Mesenchymal stem cell (in vitro differentiated cells and primary cell): ENCODE data around the gene C17orf113.
"Not testable (repeated sequence)": the region's sequence is repeated elsewhere in the genome, so short reads cannot be mapped to it uniquely, and the experiment has no call there.

Experiments used
- DNase-seq: peaks from one replicate; pipeline ENCODE4 v3.0.0-alpha.2; 2013
- H2AFZ ChIP-seq: one replicate; pipeline ENCODE4 v1.6.1; 2013; ENCODE audit warnings: low read depth, mild to moderate bottlenecking, control low read depth, inconsistent platforms, low read length, moderate library complexity
- H2AK5ac ChIP-seq: 2 replicates; pipeline ENCODE4 v1.6.1; 2013; ENCODE audit warnings: low read length, moderate library complexity, mild to moderate bottlenecking, inconsistent platforms; ENCODE audit not compliant: severe bottlenecking
- H2BK120ac ChIP-seq: one replicate; pipeline ENCODE4 v1.6.1; 2013; ENCODE audit warnings: low read depth, mild to moderate bottlenecking, inconsistent platforms, low read length, moderate library complexity
- H2BK12ac ChIP-seq, 2 experiments: one replicate each; pipeline ENCODE4 v1.6.1; 2013; ENCODE audit warnings: inconsistent platforms in 2 of 2, low read length in 2 of 2, mild to moderate bottlenecking in 2 of 2, moderate library complexity in 2 of 2, control low read depth in 1 of 2
- H2BK15ac ChIP-seq: one replicate; pipeline ENCODE4 v1.6.1; 2013; ENCODE audit warnings: mild to moderate bottlenecking, low read depth, inconsistent platforms; ENCODE audit not compliant: poor library complexity, severe bottlenecking
- H2BK5ac ChIP-seq: 2 replicates; pipeline ENCODE4 v1.6.1; 2013; ENCODE audit warnings: low read depth, mild to moderate bottlenecking, low read length, control low read depth, inconsistent platforms; ENCODE audit not compliant: poor library complexity, severe bottlenecking
- H3K14ac ChIP-seq, 2 experiments: one replicate each; pipeline ENCODE4 v1.6.1; 2013; ENCODE audit warnings: inconsistent platforms in 2 of 2, low read length in 2 of 2, control low read depth in 1 of 2, mild to moderate bottlenecking in 1 of 2, moderate library complexity in 1 of 2
- H3K18ac ChIP-seq, 2 experiments: one replicate each; pipeline ENCODE4 v1.6.1; 2013; ENCODE audit warnings: inconsistent platforms in 2 of 2, low read length in 2 of 2, control low read depth in 1 of 2, low read depth in 1 of 2, mild to moderate bottlenecking in 1 of 2
- H3K23ac ChIP-seq, 2 experiments: one replicate each; pipeline ENCODE4 v1.6.1; 2013; ENCODE audit warnings: inconsistent platforms in 2 of 2, low read length in 2 of 2, mild to moderate bottlenecking in 2 of 2, moderate library complexity in 2 of 2, control low read depth in 1 of 2
- H3K27ac ChIP-seq: 2 replicates; pipeline ENCODE4 v1.5.1; 2013; ENCODE audit warnings: mild to moderate bottlenecking, moderate library complexity, low read length, control low read depth, inconsistent platforms; ENCODE audit not compliant: poor library complexity, severe bottlenecking
- H3K27me3 ChIP-seq, 2 experiments: 2 replicates each; pipeline versions ENCODE4 v1.6.1 to v1.7.0; 2013; ENCODE audit warnings: low read length in 2 of 2, mild to moderate bottlenecking in 2 of 2, moderate library complexity in 2 of 2, control low read depth in 1 of 2, inconsistent platforms in 1 of 2; ENCODE audit not compliant: control insufficient read depth in 1 of 2, insufficient read depth in 1 of 2
- H3K36me3 ChIP-seq, 2 experiments: 2 replicates each; pipeline versions ENCODE4 v1.6.1 to v1.7.0; 2013; ENCODE audit warnings: low read length in 2 of 2, control low read depth in 1 of 2, inconsistent platforms in 1 of 2, low read depth in 1 of 2, mild to moderate bottlenecking in 1 of 2; ENCODE audit not compliant: insufficient read depth in 2 of 2, control insufficient read depth in 1 of 2
- H3K4ac ChIP-seq, 2 experiments: one replicate each; pipeline ENCODE4 v1.6.1; 2013; ENCODE audit warnings: inconsistent platforms in 2 of 2, low read length in 2 of 2, mild to moderate bottlenecking in 2 of 2, moderate library complexity in 2 of 2, control low read depth in 1 of 2, low read depth in 1 of 2
- H3K4me1 ChIP-seq: 2 replicates; pipeline ENCODE4 v1.6.1; 2013; ENCODE audit warnings: low read depth, low read length, control low read depth; ENCODE audit not compliant: control insufficient read depth, insufficient read depth
- H3K4me2 ChIP-seq: 2 replicates; pipeline ENCODE4 v1.6.1; 2013; ENCODE audit warnings: low read length, mild to moderate bottlenecking, inconsistent platforms; ENCODE audit not compliant: poor library complexity, severe bottlenecking
- H3K4me3 ChIP-seq, 2 experiments: 2 replicates each; pipeline versions ENCODE4 v1.5.1 to v1.7.0; 2013; ENCODE audit warnings: low read length in 2 of 2, mild to moderate bottlenecking in 2 of 2, control low read depth in 1 of 2, low read depth in 1 of 2; ENCODE audit not compliant: insufficient read depth in 1 of 2
- H3K79me1 ChIP-seq: replicated peaks from 2 replicates; pipeline ENCODE4 v1.6.1; 2013; ENCODE audit warnings: mild to moderate bottlenecking, control low read depth, low read length, inconsistent platforms; ENCODE audit not compliant: poor library complexity, severe bottlenecking
- H3K9ac ChIP-seq: 2 replicates; pipeline ENCODE4 v1.7.0; 2013; ENCODE audit warnings: mild to moderate bottlenecking, low read length, moderate library complexity
- H3K9me3 ChIP-seq: 2 replicates; pipeline ENCODE4 v1.7.0; 2013; ENCODE audit warnings: mild to moderate bottlenecking, low read length; ENCODE audit not compliant: control insufficient read depth
- H4K8ac ChIP-seq: one replicate; pipeline ENCODE4 v1.6.1; 2013; ENCODE audit warnings: inconsistent platforms, mild to moderate bottlenecking, low read length, moderate library complexity
- H4K91ac ChIP-seq: one replicate; pipeline ENCODE4 v1.6.1; 2013; ENCODE audit warnings: mild to moderate bottlenecking, low read length, inconsistent platforms
- WGBS: methylation state at CpG from one replicate; pipeline ENCODE4 v1.1.7; 2013; ENCODE audit warnings: mixed read lengths; 5-methylcytosine and 5-hydroxymethylcytosine counted together

Gene C17orf113

DNA sequence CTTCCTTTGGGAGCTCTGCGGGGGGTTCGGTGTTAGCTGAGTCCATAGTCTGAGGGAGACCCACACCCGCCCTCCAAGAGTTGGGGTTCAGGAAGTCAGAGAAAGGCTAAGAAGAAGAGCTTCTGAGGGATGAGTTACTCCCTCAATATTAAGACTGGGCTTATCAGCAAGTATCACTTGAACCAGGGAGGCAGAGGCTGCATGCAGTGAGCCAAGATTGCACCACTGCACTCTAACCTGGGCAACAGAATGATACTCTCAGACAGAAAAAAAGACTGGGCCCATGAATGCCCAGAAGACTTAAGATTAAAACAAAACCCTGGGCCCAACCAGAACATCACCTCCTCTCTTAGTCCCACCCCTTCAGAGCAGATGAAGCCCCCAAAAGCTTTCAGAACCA, 24.5 kb downstream of the C17orf113 start:
- Histone ChIP-seq H3K79me1 (peaks cover 11% of the 10 kb centered on the region), H3K4me2 (no peak overlapping the region), H3K23ac (no peak overlapping the region), H3K9ac (peak overlapping the region; percentile 74), H3K4me1 (peaks cover 23% of the 10 kb centered on the region), H3K27ac (peak overlapping the region; percentile 6), H2AFZ (no peak overlapping the region), H4K91ac (no peak overlapping the region), H2BK15ac (no peak overlapping the region), H2BK12ac (no peak overlapping the region), H3K27me3 (peaks cover 9 to 15% of the 10 kb centered on the region in 2 experiments), H3K4me3 (no peak overlapping the region), H2BK5ac (no peak overlapping the region), H3K9me3 (no peaks in the 10 kb centered on the region), H2AK5ac (no peak overlapping the region), H3K36me3 (peaks cover 27 to 29% of the 10 kb centered on the region in 2 experiments), H3K4ac (no peak overlapping the region), H3K14ac (no peak overlapping the region), H4K8ac (no peak overlapping the region), H2BK120ac (no peak overlapping the region), H3K18ac (peak overlapping the region; percentile 25 to 32)
- no peak for DNase-seq
- 96% methylated on average over 3 of the region's 3 CpGs for WGBS

DNA sequence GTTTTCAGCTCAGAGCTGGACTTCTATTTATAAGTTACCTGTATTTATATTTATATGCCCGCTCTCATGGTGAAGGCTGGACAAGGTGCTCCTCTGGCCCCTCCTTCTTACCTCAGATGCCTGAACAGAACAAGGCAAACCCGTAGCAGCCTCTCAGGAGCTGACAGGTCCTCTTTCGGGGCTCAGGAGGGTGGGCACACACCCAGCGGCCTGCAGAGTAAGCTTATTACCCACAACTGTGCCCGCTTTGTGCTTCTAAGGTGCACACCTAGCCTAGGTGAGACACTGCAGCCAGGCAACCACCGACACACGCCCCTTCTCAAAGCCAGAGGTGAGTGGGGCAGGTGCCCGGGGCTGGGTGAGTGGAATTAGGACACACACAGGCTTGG, 25.2 kb downstream of the C17orf113 start:
- no peak overlapping the region for H2BK15ac ChIP-seq
- 76% methylated on average over 8 of the region's 8 CpGs for WGBS

DNA sequence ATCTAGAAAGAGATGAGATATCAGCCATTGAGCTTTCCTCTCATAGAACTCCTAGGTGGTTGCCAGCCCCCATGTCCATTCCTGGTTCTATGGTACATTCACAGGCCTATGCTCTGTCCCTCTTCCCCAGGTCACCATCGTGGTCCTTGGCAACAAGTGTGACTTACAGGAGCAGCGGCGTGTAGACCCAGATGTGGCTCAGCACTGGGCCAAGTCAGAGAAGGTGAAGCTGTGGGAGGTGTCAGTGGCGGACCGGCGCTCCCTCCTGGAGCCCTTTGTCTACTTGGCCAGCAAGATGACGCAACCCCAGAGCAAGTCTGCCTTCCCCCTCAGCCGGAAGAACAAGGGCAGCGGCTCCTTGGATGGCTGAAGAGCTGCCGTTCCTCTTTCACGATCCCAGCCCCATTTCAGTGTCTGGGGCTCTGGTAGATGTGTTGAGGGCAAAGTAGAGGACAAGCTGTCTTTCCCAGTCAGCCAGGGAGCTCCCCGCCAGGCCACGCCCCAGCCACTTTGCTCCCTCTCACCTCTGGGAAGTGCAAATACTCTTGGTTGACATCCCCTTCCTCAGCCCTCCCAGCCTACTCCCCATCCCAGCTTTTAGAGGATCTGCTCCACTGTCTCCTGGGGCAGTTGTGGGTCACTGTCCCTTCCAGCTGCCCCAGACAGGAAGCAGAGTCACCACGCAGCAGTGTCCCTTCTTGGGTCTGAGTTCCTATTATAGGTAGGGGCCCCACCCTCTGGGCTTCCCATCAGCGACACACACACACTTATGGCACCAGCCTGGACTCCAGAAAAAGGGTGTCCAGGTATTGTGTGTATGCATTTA, 26.7 kb downstream of the C17orf113 start:
- Histone ChIP-seq H3K14ac (no peak overlapping the region), H3K23ac (no peak overlapping the region), H3K36me3 (peaks cover 27 to 29% of the 10 kb centered on the region in 2 experiments), H3K4ac (no peak overlapping the region), H4K91ac (peak overlapping the region; percentile 70), H3K27ac (peak overlapping the region; percentile 58), H3K9ac (peak overlapping the region; percentile 45), H2BK120ac (no peak overlapping the region), H3K79me1 (peaks cover 12% of the 10 kb centered on the region), H2AFZ (no peak overlapping the region), H3K4me3 (no peak overlapping the region), H2BK5ac (no peak overlapping the region), H4K8ac (peak overlapping the region; percentile 43), H2BK12ac (peak overlapping the region; percentile 9 to 37), H3K18ac (peak overlapping the region in 1 of 2 experiments; percentile 1), H3K4me2 (no peak overlapping the region), H3K9me3 (no peaks in the 10 kb centered on the region), H3K27me3 (peaks cover 5 to 8% of the 10 kb centered on the region in 2 experiments), H2AK5ac (peak overlapping the region; percentile 36), H2BK15ac (peak overlapping the region; percentile 21), H3K4me1 (peaks cover 25% of the 10 kb centered on the region)
- DNase-seq = no peak
- WGBS = 92% methylated on average over 15 of the region's 15 CpGs

More for the DNA sequence above, 25.2 kb downstream of the C17orf113 start:
- H3K4me3 ChIP-seq = peak overlapping the region in 1 of 2 experiments; percentile 12
- peak overlapping the region in 1 of 2 experiments; percentile 27 for H3K14ac ChIP-seq
- peaks cover 12% of the 10 kb centered on the region for H3K79me1 ChIP-seq
- H2AK5ac ChIP-seq = peak overlapping the region; percentile 8
- H3K4ac ChIP-seq = peak overlapping the region in 1 of 2 experiments; percentile 67
- no peak overlapping the region for H3K23ac ChIP-seq
- H2BK120ac ChIP-seq = no peak overlapping the region
- H3K9me3 ChIP-seq = no peaks in the 10 kb centered on the region
- H4K8ac ChIP-seq = peak overlapping the region; percentile 76
- H2BK5ac ChIP-seq = no peak overlapping the region
- H3K9ac ChIP-seq = peak overlapping the region; percentile 74
- peaks cover 27 to 29% of the 10 kb centered on the region in 2 experiments for H3K36me3 ChIP-seq
- peak overlapping the region; percentile 70 for H4K91ac ChIP-seq
- H3K27ac ChIP-seq = peak overlapping the region; percentile 70
- peak overlapping the region; percentile 23 to 41 for H3K18ac ChIP-seq
- peak overlapping the region; percentile 4 for H3K4me2 ChIP-seq
- H2AFZ ChIP-seq = no peak overlapping the region
- H3K27me3 ChIP-seq = peaks cover 8 to 9% of the 10 kb centered on the region in 2 experiments
- H3K4me1 ChIP-seq = peaks cover 25% of the 10 kb centered on the region
- H2BK12ac ChIP-seq = peak overlapping the region in 1 of 2 experiments; percentile 51
- no peak for DNase-seq

DNA sequence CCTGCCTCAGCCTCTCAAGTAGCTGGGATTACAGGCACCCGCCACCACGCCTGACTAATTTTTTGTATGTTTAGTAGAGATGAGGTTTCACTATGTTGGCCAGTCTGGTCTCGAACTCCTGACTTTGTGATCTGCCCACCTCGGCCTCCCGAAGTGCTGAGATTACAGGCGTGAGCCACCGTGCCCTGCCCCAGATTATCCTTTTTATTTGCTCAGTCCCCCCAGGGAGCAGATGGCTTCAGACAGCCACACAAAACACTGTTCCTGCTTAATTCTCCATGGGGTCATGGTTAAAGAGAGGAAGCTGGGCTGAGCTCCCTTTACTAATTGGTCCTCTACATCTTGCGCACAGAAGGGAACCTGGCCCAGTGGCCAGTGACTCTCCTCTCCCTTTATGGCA, 29.6 kb downstream of the C17orf113 start:
- not testable (repeated sequence) for H4K91ac ChIP-seq, H3K18ac ChIP-seq, H3K23ac ChIP-seq, H3K4ac ChIP-seq, H2BK5ac ChIP-seq, H2AFZ ChIP-seq, H3K27ac ChIP-seq, H2BK12ac ChIP-seq, H4K8ac ChIP-seq, H3K27me3 ChIP-seq, H3K9me3 ChIP-seq, H2BK15ac ChIP-seq, H2BK120ac ChIP-seq, DNase-seq, H3K14ac ChIP-seq
- 76% methylated on average over 8 of the region's 8 CpGs for WGBS
- Histone ChIP-seq H3K4me3 (peak overlapping the region in 1 of 2 experiments; percentile 96), H3K79me1 (peaks cover 14% of the 10 kb centered on the region), H3K9ac (peak overlapping the region; percentile 98), H3K4me2 (peak overlapping the region; percentile 77), H3K36me3 (peaks cover 27 to 29% of the 10 kb centered on the region in 2 experiments), H3K4me1 (peaks cover 22% of the 10 kb centered on the region), H2AK5ac (peak overlapping the region; percentile 61)
